Calu3 (cell line): ENCODE results near the gene F7. TPM values are rescaled to one million over a fixed set of nuclear protein-coding genes. Genes with fewer than 3 reads are reported as not detected.
"Not testable (repeated sequence)": the region's sequence is repeated elsewhere in the genome, so short reads cannot be mapped to it uniquely, and the experiment has no call there.

Experiments used
- BruUV-seq: library from RNA; stranded (reverse); fragments of 400-500 nt; replicated peaks from 2 replicates; lab custom pipeline; 2021; lab: Mats Ljungman, UMichigan
- CTCF ChIA-PET: fragments of 300-600 bp; sonication (Branson Sonifier 250); formaldehyde crosslinking; loops from one replicate; lab custom pipeline; 2022; ENCODE audit warnings: antibody characterized with exemption; lab: Charles Lee
- DNase-seq: peaks from one replicate; pipeline ENCODE4 v3.0.0; 2022
- H3K27ac Mint-ChIP-seq: one replicate; pipeline ENCODE4 v1.8.0; 2022; ENCODE audit warnings: mixed read lengths; ENCODE audit not compliant: unreplicated experiment
- H3K27me3 Mint-ChIP-seq: one replicate; pipeline ENCODE4 v1.8.0; 2022; ENCODE audit warnings: mixed read lengths; ENCODE audit not compliant: unreplicated experiment
- H3K36me3 Mint-ChIP-seq: one replicate; pipeline ENCODE4 v1.8.0; 2022; ENCODE audit warnings: mild to moderate bottlenecking, moderate library complexity, mixed read lengths; ENCODE audit not compliant: insufficient read depth, unreplicated experiment
- H3K4me1 Mint-ChIP-seq: one replicate; pipeline ENCODE4 v1.8.0; 2022; ENCODE audit warnings: mild to moderate bottlenecking, low read depth, mixed read lengths; ENCODE audit not compliant: unreplicated experiment
- H3K4me3 Mint-ChIP-seq: one replicate; pipeline ENCODE4 v1.8.0; 2022; ENCODE audit warnings: mild to moderate bottlenecking, low read depth, moderate library complexity, mixed read lengths; ENCODE audit not compliant: unreplicated experiment
- H3K9me3 Mint-ChIP-seq: one replicate; pipeline ENCODE4 v1.8.0; 2022; ENCODE audit warnings: low read depth, mixed read lengths; ENCODE audit not compliant: unreplicated experiment
- CTCF ChIP-seq: fragments of 200-600 bp; IDR thresholded peaks from one replicate; pipeline ENCODE4 v1.8.0; 2022; ENCODE audit warnings: antibody characterized with exemption; ENCODE audit not compliant: unreplicated experiment
- intact Hi-C: fragments of 100-400 bp; cut with micrococcal nuclease; formaldehyde crosslinking; loops from one replicate; pipeline ENCODE4 v1.10.0; 2022; ENCODE audit not compliant: unreplicated experiment
- total RNA-seq: library from RNA; stranded (reverse); gene quantifications from 2 replicates; pipeline ENCODE4 v1.2.3, GENCODE V29; 2022

F7 gene
- total RNA-seq, 1 experiment from 2014 or later = not detected

GRCh38 chr13:113106711-113107351 is 1.2 kb downstream of the F7 start:
- no peak for DNase-seq
- H3K27me3 Mint-ChIP-seq = no peaks in the 10 kb centered on the region
- CTCF ChIA-PET = no interaction called here
- H3K9me3 Mint-ChIP-seq = no peaks in the 10 kb centered on the region
- TF ChIP-seq CTCF = no peak
- peaks cover 5% of the 10 kb centered on the region for H3K36me3 Mint-ChIP-seq
- intact Hi-C loops = no loop called here
- H3K27ac Mint-ChIP-seq = no peak overlapping the region
- no peaks in the 10 kb centered on the region for H3K4me1 Mint-ChIP-seq
- BruUV-seq = no TSS peak
- H3K4me3 Mint-ChIP-seq = no peak overlapping the region

- BruUV-seq, intact Hi-C loops, H3K36me3 Mint-ChIP-seq, H3K4me1 Mint-ChIP-seq, DNase-seq, CTCF ChIA-PET, H3K9me3 Mint-ChIP-seq, H3K4me3 Mint-ChIP-seq, H3K27ac Mint-ChIP-seq, H3K27me3 Mint-ChIP-seq: not testable (repeated sequence)
These were observed 2.9 kb downstream of the F7 start for GRCh38 chr13:113108521-113108920.

GRCh38 chr13:113109151-113110047 is 3.8 kb downstream of the F7 start:
- no peaks in the 10 kb centered on the region for H3K9me3 Mint-ChIP-seq
- CTCF ChIA-PET = no interaction called here
- no peak for DNase-seq
- H3K4me3 Mint-ChIP-seq = no peak overlapping the region
- H3K27me3 Mint-ChIP-seq = no peaks in the 10 kb centered on the region
- no peaks in the 10 kb centered on the region for H3K36me3 Mint-ChIP-seq
- BruUV-seq = no TSS peak
- H3K4me1 Mint-ChIP-seq = no peaks in the 10 kb centered on the region
- no peak overlapping the region for H3K27ac Mint-ChIP-seq
- TF ChIP-seq CTCF = no peak
- intact Hi-C loops = no loop called here

DNA sequence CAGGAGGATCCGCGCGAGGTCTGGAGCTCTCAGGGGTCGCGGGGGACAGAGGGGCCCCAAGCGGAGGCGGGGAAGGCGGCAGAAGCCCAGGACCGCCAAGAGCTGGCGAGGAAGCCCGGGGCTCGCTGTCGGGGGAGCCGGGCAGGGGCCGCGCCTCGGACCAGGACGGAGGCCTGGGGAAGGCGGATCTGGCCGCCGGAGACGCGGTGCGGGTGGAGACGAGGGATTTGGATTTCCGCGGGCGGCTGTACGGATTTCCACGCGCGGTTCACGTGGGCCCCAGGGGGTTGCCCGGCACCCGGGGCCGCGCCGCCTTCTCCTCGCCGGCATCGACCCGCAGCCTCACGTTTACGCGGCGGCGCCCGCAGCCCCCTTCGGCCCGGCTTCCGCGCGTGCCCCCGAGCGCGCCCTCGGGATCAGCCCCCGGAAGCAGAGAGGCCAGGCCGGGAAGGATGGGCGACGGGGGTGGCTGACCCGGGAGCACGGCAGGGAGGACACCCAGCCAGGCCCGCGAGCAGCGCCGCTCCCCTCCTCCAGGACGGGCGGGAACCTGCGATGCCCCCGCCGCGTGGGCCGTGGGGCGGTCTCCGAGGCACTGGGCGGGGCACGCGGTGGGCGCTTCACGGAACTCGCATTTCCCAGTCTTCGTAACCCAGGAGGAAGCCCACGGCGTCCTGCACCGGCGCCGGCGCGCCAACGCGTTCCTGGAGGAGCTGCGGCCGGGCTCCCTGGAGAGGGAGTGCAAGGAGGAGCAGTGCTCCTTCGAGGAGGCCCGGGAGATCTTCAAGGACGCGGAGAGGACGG is 4.7 kb downstream of the F7 start:
- intact Hi-C loops = no loop called here
- BruUV-seq = no TSS peak
- Mint-ChIP-seq H3K36me3 (no peaks in the 10 kb centered on the region), H3K27me3 (no peaks in the 10 kb centered on the region), H3K9me3 (no peaks in the 10 kb centered on the region), H3K4me1 (no peaks in the 10 kb centered on the region), H3K27ac (no peak overlapping the region), H3K4me3 (no peak overlapping the region)
- no peak for TF ChIP-seq CTCF
- CTCF ChIA-PET = no interaction called here
- no peak for DNase-seq
